Stimulated activated CD4-positive, alpha-beta T cell treated with anti-CD3 and anti-CD28 coated beads, Interleukin-12 subunit alpha, Interleukin-12 subunit beta, amount 100 ng/mL, for 24 hours (primary cell): ENCODE data around the gene OSBPL9.
"Not testable (repeated sequence)": the region's sequence is repeated elsewhere in the genome, so short reads cannot be mapped to it uniquely, and the experiment has no call there.

Experiments
- DNase-seq, 2 experiments: peaks; one replicate each; pipeline ENCODE4 v3.0.0-alpha.2; 2020; ENCODE audit warnings: low read depth in 2 of 2

OSBPL9 gene

GRCh38 chr1:51610104-51610503 is 6.8 kb upstream of the OSBPL9 start:
- DNase-seq = not testable (repeated sequence)

- DNase-seq = no peak
Measured at GRCh38 chr1:51610637-51611036, 6.3 kb upstream of the OSBPL9 start.

GRCh38 chr1:51612447-51612961 is 4.4 kb upstream of the OSBPL9 start:
- no peak for DNase-seq

- no peak for DNase-seq
Measured at GRCh38 chr1:51615780-51616291, 1.1 kb upstream of the OSBPL9 start.

- no peak for DNase-seq
Measured at GRCh38 chr1:51616490-51616889, 402 bp upstream of the OSBPL9 start.

GRCh38 chr1:51618715-51619114 is 1.8 kb downstream of the OSBPL9 start:
- DNase-seq = no peak

- no peak for DNase-seq
Measured at GRCh38 chr1:51620470-51620869, 3.6 kb downstream of the OSBPL9 start.

- DNase-seq = no peak
Measured at GRCh38 chr1:51621161-51621560, 4.3 kb downstream of the OSBPL9 start.

GRCh38 chr1:51621841-51622454 is 5.1 kb downstream of the OSBPL9 start:
- DNase-seq = no peak

GRCh38 chr1:51622455-51622913 is 5.6 kb downstream of the OSBPL9 start:
- no peak for DNase-seq

- DNase-seq = no peak
Measured at GRCh38 chr1:51623025-51623424, 6.1 kb downstream of the OSBPL9 start.

- DNase-seq = no peak
Measured at GRCh38 chr1:51623450-51623849, 6.6 kb downstream of the OSBPL9 start.

- DNase-seq = no peak
Measured at GRCh38 chr1:51624855-51625254, 8.0 kb downstream of the OSBPL9 start.

GRCh38 chr1:51627672-51628071 is 10.8 kb downstream of the OSBPL9 start:
- DNase-seq = no peak

GRCh38 chr1:51628715-51629590 is 12.1 kb downstream of the OSBPL9 start:
- no peak for DNase-seq

GRCh38 chr1:51629918-51630317 is 13.0 kb downstream of the OSBPL9 start:
- no peak for DNase-seq

- DNase-seq = no peak
Measured at GRCh38 chr1:51630393-51630792, 13.5 kb downstream of the OSBPL9 start.

GRCh38 chr1:51630922-51631321 is 14.0 kb downstream of the OSBPL9 start:
- DNase-seq = no peak

GRCh38 chr1:51631747-51632146 is 14.9 kb downstream of the OSBPL9 start:
- no peak for DNase-seq

GRCh38 chr1:51634618-51635017 is 17.7 kb downstream of the OSBPL9 start:
- DNase-seq = no peak

GRCh38 chr1:51635615-51636014 is 18.7 kb downstream of the OSBPL9 start:
- no peak for DNase-seq

GRCh38 chr1:51636191-51636590 is 19.3 kb downstream of the OSBPL9 start:
- no peak for DNase-seq
